HG03469 (cell line): ENCODE data around the gene MSTO1.
"Not testable (repeated sequence)": the region's sequence is repeated elsewhere in the genome, so short reads cannot be mapped to it uniquely, and the experiment has no call there.

Source experiments
- ATAC-seq: cut with Tn5 transposase; IDR thresholded peaks from one replicate; pipeline ENCODE4 v1.9.1; 2021; ENCODE audit warnings: mild to moderate bottlenecking, moderate library complexity, moderate number of reproducible peaks; ENCODE audit not compliant: unreplicated experiment

Gene MSTO1

GRCh38 chr1:155610257-155610647, 234 bp downstream of the MSTO1 start:
- ATAC-seq: not testable (repeated sequence)

DNA sequence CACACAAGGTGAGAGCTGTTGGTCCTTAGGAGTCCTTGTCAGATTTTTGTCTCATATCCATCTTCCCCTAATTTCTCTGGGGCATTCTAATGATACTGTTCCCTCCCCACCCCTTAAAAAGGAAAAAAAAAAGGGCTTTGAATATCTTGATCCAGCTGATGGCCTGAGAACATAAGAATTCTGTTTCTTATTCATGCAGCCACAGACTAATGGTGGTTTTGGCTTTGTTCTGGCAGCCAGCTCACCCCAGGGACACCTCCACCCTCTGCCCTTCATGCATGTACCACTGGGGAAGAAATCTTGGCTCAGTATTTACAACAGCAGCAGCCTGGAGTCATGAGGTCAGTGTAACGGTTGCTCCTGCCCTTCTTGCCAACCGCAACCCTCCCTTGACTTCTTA, 3.2 kb downstream of the MSTO1 start:
- ATAC-seq: not testable (repeated sequence)

- no peak for ATAC-seq
Measured at GRCh38 chr1:155622191-155622590, 12.2 kb downstream of the MSTO1 start.

- ATAC-seq: no peak
Measured at GRCh38 chr1:155623357-155623756, 13.3 kb downstream of the MSTO1 start.

- not testable (repeated sequence) for ATAC-seq
Measured at GRCh38 chr1:155626428-155626827, 16.4 kb downstream of the MSTO1 start.

- ATAC-seq: no peak
Measured at GRCh38 chr1:155636397-155637153, 26.6 kb downstream of the MSTO1 start.

GRCh38 chr1:155640367-155640766, 30.3 kb downstream of the MSTO1 start:
- no peak for ATAC-seq

DNA sequence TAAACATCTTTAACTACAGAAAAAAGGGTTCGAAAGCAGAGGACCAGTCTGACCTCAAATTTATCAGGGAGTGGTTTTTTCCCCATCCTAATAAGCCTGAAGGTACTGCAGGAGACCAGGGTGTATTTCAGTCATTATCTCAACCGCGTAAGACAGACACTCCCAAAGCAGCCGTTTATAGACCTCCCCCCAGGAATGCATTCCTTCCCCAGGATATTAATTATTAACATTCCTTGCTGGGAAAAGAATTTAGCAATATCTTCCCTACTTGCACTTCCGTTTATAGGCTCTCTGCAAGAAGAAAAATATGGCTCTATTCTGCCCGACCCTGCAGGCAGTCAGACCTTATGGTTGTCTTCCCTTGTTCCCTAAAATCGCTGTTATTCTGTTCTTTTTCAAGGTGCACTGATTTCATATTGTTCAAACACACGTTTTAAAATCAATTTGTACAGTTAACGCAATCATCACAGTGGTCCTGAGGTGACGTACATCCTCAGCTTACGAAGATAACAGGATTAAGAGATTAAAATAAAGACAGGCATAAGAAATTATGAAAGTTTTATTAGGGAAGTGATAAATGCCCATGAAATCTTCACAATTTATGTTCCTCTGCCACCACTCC, 32.7 kb downstream of the MSTO1 start:
- ATAC-seq: not testable (repeated sequence)

DNA sequence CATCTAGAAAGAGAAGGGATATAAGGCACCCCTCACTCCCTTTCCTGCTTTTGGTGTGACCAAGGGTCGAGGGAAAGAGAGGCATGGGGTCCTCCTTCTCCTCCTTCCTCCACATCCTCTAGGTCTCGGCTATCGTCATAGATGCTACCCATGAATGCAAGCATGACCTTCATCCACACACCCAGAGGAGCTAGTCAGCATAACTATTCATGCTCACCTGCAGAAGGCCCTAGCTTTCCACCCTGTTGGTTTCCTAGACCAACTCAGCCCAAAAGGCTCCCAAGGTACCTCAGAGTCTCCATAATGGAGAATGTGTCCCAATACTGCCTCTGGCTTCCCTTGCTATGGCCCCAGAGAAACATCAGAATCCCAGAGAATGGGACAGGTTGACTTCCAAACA, 33.2 kb downstream of the MSTO1 start:
- no peak for ATAC-seq

DNA sequence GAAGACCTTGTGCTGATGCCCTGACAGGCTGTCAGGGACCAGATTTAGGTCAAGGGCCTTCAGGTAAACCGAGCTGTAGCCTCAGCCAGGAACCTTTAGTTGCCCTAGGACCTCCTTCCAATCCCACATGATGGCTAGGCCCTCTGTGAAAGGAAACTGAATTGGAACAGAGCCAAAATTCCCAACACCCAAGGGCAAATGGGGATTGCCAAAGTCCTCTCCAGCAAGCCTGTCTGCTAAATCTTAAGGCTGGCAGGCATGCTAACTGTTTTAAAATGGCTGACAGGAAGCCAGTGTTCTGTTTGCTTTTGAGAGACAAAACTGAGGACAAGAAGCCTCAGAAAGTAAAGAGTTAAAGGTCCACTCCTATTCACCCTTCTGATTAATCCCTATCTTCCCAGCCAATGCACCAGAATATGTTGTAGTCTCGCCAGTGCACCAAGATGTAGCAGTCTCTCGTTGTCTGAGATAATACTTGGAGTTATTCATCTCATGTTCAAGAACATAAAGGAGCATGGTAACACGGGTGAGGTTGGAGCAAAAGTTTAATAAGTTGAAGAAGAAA, 35.1 kb downstream of the MSTO1 start:
- ATAC-seq: no peak

DNA sequence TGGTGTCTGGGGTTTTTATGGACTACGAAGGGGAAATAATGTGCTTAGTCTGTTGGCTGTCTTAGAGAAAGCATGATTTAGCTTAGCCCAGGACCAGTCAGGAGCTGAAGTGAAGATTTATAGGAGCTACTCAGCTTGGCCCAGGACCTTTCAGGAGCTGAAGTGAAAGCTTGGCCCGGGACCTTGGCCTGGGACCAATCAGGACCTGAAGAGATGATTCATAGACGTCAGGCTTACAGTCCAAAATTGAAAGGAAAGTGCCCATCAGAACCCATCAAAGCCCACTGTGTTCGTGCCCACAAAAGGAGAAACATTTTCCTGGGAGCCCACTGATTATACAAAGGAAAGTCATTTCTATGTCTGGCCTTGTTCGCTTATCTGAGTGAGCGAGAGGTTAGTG, 35.6 kb downstream of the MSTO1 start:
- no peak for ATAC-seq

- no peak for ATAC-seq
Measured at GRCh38 chr1:155646307-155646706, 36.3 kb downstream of the MSTO1 start.

- ATAC-seq: no peak
Measured at GRCh38 chr1:155648207-155649147, 38.5 kb downstream of the MSTO1 start.

- no peak for ATAC-seq
Measured at GRCh38 chr1:155649676-155650075, 39.7 kb downstream of the MSTO1 start.

GRCh38 chr1:155650231-155650757, 40.3 kb downstream of the MSTO1 start:
- ATAC-seq: no peak

GRCh38 chr1:155651861-155652661, 42.0 kb downstream of the MSTO1 start:
- no peak for ATAC-seq

DNA sequence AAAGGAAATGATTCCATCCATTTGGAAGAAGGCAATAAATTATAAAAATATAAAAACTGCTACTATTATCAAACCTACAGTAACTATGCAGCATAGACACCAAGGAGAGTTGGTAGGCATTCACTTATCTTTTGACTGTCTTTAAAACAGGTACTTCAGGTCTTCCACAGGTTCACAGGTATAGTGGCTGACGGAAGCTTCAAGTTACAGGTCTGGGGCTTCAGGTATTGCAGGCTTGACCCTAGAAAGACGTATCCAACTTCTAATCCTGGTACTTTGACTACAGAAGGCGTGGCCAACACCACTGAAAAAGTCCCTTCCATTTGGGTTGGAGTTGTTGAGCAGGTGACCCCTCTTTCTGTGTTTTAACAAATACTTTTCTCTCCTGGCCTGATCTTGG, 42.9 kb downstream of the MSTO1 start:
- no peak for ATAC-seq

DNA sequence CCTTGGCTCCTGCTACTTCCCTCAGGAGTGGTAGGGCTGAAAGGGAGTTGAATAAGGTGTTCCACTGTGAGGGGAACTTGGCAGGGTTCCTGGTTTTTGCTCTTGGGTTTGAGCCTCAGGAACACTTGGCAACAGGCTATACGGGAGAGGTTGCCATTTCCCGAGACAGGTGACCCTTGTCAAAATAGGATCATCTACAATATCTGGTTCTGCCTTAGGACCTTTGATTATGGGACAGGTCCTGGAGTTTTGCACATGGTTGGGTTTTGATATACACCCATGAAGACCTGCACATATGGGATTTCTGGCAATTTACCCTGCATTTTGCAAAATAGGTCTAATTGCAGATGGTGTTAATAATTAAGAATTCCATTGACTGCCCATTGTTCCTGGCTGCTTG, 47.4 kb downstream of the MSTO1 start:
- ATAC-seq: no peak

DNA sequence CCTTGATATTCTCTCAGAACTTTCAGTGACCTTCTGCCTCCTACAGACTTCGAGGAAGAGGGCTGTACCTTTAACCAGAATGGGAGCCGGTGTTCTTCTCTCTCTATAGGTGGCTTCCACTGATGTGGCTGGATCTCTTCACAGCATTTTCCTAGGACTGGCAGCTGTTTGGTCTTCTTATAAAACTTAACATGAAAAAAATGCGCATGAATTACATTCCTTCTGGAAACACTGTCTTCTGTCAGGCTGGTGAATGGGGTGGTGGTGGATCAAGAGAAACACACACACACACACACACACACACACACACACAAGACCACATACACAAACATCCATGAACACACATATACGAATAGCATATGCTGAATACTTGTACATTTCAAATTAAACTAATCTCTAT, 51.2 kb downstream of the MSTO1 start:
- not testable (repeated sequence) for ATAC-seq
